Neural progenitor cell (in vitro differentiated cells): ENCODE results near the gene KIAA1958. TPM values are rescaled to one million over a fixed set of nuclear protein-coding genes. Genes with fewer than 3 reads are reported as not detected.

Experiments used
- DNase-seq: peaks from one replicate; pipeline ENCODE4 v3.0.0-alpha.2; 2016; ENCODE audit warnings: low spot score
- H2AFZ ChIP-seq: fragments of 200-600 bp; sonication (generic); replicated peaks from 2 replicates; pipeline ENCODE4 v1.6.1; 2016; ENCODE audit warnings: antibody characterized with exemption
- H3F3A ChIP-seq: fragments of 200-600 bp; sonication (generic); 2 replicates; pipeline ENCODE4 v1.6.1; 2016; ENCODE audit warnings: antibody characterized with exemption, low read depth
- H3K27ac ChIP-seq: fragments of 200-600 bp; sonication (generic); 2 replicates; pipeline ENCODE4 v1.5.1; 2016; ENCODE audit warnings: mild to moderate bottlenecking
- H3K27me3 ChIP-seq: fragments of 200-600 bp; sonication (generic); 2 replicates; pipeline ENCODE4 v1.6.1; 2016; ENCODE audit warnings: mild to moderate bottlenecking, moderate library complexity
- H3K36me3 ChIP-seq: fragments of 200-600 bp; sonication (generic); 2 replicates; pipeline ENCODE4 v1.5.1; 2016
- H3K4me1 ChIP-seq: fragments of 200-600 bp; sonication (generic); 2 replicates; pipeline ENCODE4 v1.6.1; 2016; ENCODE audit warnings: mixed run types
- H3K4me2 ChIP-seq: fragments of 200-600 bp; sonication (generic); 2 replicates; pipeline ENCODE4 v1.6.1; 2016
- H3K4me3 ChIP-seq: fragments of 200-600 bp; sonication (generic); 2 replicates; pipeline ENCODE4 v1.5.1; 2016
- H3K79me2 ChIP-seq: fragments of 200-600 bp; sonication (generic); 2 replicates; pipeline ENCODE4 v1.6.1; 2016; ENCODE audit warnings: low read depth
- H3K9ac ChIP-seq: fragments of 200-600 bp; sonication (generic); 2 replicates; pipeline ENCODE4 v1.6.1; 2016
- H3K9me3 ChIP-seq: fragments of 200-600 bp; sonication (generic); 2 replicates; pipeline ENCODE4 v1.5.1; 2016; ENCODE audit warnings: low read depth
- H4K20me1 ChIP-seq: fragments of 200-600 bp; sonication (generic); 2 replicates; pipeline ENCODE4 v1.6.1; 2016; ENCODE audit warnings: low read depth
- H3K27ac Mint-ChIP-seq: 3 replicates; pipeline ENCODE4 v1.8.0; 2021; ENCODE audit warnings: mixed read lengths
- H3K27me3 Mint-ChIP-seq: 2 replicates; pipeline ENCODE4 v1.8.0; 2022; ENCODE audit warnings: low read depth, mild to moderate bottlenecking, inconsistent platforms, moderate library complexity, mixed read lengths; ENCODE audit not compliant: insufficient read depth
- H3K36me3 Mint-ChIP-seq: 3 replicates; pipeline ENCODE4 v1.8.0; 2021; ENCODE audit warnings: mixed read lengths
- H3K4me1 Mint-ChIP-seq: 3 replicates; pipeline ENCODE4 v1.8.0; 2021; ENCODE audit warnings: mixed read lengths
- H3K4me3 Mint-ChIP-seq: 3 replicates; pipeline ENCODE4 v1.8.0; 2021; ENCODE audit warnings: mild to moderate bottlenecking, moderate library complexity, mixed read lengths
- H3K9me3 Mint-ChIP-seq: 3 replicates; pipeline ENCODE4 v1.8.0; 2020; ENCODE audit warnings: mixed read lengths
- CTCF ChIP-seq: fragments of 200-600 bp; sonication (generic); IDR thresholded peaks from 2 replicates; pipeline ENCODE4 v1.5.1; 2017; ENCODE audit warnings: antibody characterized with exemption, mild to moderate bottlenecking
- EZH2 ChIP-seq: fragments of 200-600 bp; sonication (generic); IDR thresholded peaks from 2 replicates; pipeline ENCODE4 v1.6.1; 2017; ENCODE audit warnings: antibody characterized with exemption, mild to moderate bottlenecking, moderate library complexity
- EZH2phosphoT487 ChIP-seq: fragments of 200-600 bp; sonication (generic); IDR thresholded peaks from 2 replicates; pipeline ENCODE4 v1.6.1; 2017; ENCODE audit warnings: antibody characterized with exemption
- total RNA-seq: library from RNA; depleted of rRNA; stranded (reverse); fragments of >200 nt; gene quantifications from 2 replicates; pipeline ENCODE4 v1.2.3, GENCODE V29; 2015; ENCODE audit warnings: low replicate concordance

The KIAA1958 gene
- total RNA-seq, 1 donor from 2014 or later: 31.4 TPM

DNA sequence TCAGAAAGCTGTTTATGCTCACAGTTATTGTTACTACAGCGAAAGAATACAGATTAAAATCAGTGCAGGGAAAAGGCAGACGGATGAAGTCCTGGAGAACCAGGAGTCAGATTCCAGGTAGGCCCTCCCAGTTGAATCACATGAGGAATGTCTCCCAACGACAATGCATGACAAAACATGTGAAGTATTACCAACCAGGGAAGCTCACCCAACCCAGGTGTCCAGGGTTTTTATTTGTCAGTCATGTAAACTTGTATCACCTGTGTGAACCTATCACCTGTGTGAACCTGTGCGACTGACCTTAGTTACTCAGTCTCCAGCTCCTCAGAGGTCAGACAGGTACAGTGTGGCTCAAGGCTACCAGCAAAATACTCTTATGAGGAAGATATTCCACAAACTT is 63.9 kb downstream of the KIAA1958 start:
- no peak overlapping the region for H3K4me3 Mint-ChIP-seq
- H3K27ac ChIP-seq: no peak overlapping the region
- H3K4me2 ChIP-seq: peak overlapping the region; percentile 30

GRCh38 chr9:112551641-112552040 is 65.0 kb downstream of the KIAA1958 start:
- Histone ChIP-seq H3K79me2 (peaks cover 96% of the 10 kb centered on the region), H3K4me1 (peaks cover 55% of the 10 kb centered on the region), H3K4me2 (peak overlapping the region; percentile 30), H3K9ac (no peak overlapping the region), H4K20me1 (peaks cover 93% of the 10 kb centered on the region), H3F3A (peaks cover 31% of the 10 kb centered on the region), H3K9me3 (no peaks in the 10 kb centered on the region), H3K27ac (no peak overlapping the region), H2AFZ (no peak overlapping the region), H3K36me3 (no peaks in the 10 kb centered on the region), H3K27me3 (no peaks in the 10 kb centered on the region), H3K4me3 (no peak overlapping the region)
- Mint-ChIP-seq H3K27ac (no peak overlapping the region), H3K4me1 (peaks cover 25% of the 10 kb centered on the region), H3K36me3 (peaks cover 33% of the 10 kb centered on the region), H3K4me3 (no peak overlapping the region), H3K9me3 (peaks cover 12% of the 10 kb centered on the region), H3K27me3 (peaks cover 7% of the 10 kb centered on the region)
- DNase-seq: peak; percentile 54
- no peak for TF ChIP-seq EZH2phosphoT487
- TF ChIP-seq CTCF: no peak

More for the DNA sequence above, 63.9 kb downstream of the KIAA1958 start:
- Histone ChIP-seq H2AFZ (no peak overlapping the region), H3K36me3 (no peaks in the 10 kb centered on the region), H4K20me1 (peaks cover 83% of the 10 kb centered on the region), H3K9ac (no peak overlapping the region), H3F3A (peaks cover 31% of the 10 kb centered on the region), H3K79me2 (peaks cover 97% of the 10 kb centered on the region), H3K4me1 (peaks cover 52% of the 10 kb centered on the region), H3K9me3 (no peaks in the 10 kb centered on the region), H3K27me3 (no peaks in the 10 kb centered on the region), H3K4me3 (no peak overlapping the region)
- no peak for DNase-seq
- Mint-ChIP-seq H3K36me3 (peaks cover 34% of the 10 kb centered on the region), H3K4me1 (peaks cover 28% of the 10 kb centered on the region), H3K27ac (peak overlapping the region; percentile 40), H3K27me3 (peaks cover 6% of the 10 kb centered on the region), H3K9me3 (peaks cover 18% of the 10 kb centered on the region)
- TF ChIP-seq EZH2: no peak
- TF ChIP-seq CTCF: no peak
- no peak for TF ChIP-seq EZH2phosphoT487

DNA sequence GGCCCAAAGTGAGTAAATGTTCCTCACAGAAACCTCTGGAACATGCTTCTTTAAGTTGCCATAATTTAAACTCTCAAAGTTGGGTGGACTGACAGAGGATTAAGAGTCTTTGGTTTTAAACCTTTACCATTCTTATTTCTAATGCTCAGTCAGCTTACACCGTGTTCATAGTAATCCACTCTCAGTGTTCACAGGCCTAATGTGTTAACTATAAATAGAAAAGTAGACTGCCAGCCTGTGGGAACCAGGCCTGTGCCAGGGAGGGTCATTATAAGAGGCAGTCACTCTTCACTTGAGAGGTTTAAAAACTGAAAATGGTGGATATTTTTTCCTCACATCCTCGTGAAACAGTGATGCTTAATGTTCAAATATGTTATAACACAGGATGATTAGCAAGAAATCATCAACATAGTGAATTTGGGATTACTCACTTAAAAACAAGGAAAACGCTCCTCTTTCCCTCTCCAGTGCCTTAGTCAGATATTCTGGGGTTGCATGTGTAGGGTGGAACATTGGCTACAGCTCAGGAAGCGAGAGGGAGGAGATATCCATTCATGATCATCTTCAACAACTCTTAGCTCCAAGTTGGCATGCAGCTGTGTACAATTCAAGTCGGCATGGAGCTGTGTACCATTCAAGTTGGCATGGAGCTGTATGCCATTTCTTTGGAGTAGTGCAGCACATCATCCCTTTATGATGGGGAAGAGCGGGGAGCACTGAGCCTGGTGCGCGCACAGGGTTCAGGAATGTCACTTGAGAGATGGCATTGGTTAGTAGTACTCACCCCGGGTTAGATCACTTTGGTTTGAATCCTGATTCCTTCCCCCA is 65.8 kb downstream of the KIAA1958 start:
- H3K9ac ChIP-seq: no peak overlapping the region

More for the DNA sequence above, 65.8 kb downstream of the KIAA1958 start:
- H3K27ac Mint-ChIP-seq: no peak overlapping the region
- TF ChIP-seq EZH2phosphoT487: no peak
- no peak for TF ChIP-seq CTCF
- no peak for TF ChIP-seq EZH2
- Histone ChIP-seq H3F3A (peaks cover 28% of the 10 kb centered on the region), H3K9me3 (no peaks in the 10 kb centered on the region), H3K27ac (no peak overlapping the region), H3K27me3 (no peaks in the 10 kb centered on the region), H3K79me2 (peaks cover 97% of the 10 kb centered on the region), H3K36me3 (no peaks in the 10 kb centered on the region), H3K4me2 (peak overlapping the region; percentile 30), H4K20me1 (peaks cover 93% of the 10 kb centered on the region), H2AFZ (no peak overlapping the region), H3K4me3 (no peak overlapping the region), H3K4me1 (peaks cover 60% of the 10 kb centered on the region)
- peaks cover 23% of the 10 kb centered on the region for H3K4me1 Mint-ChIP-seq
- H3K27me3 Mint-ChIP-seq: peaks cover 7% of the 10 kb centered on the region
- peaks cover 32% of the 10 kb centered on the region for H3K36me3 Mint-ChIP-seq
- peaks cover 8% of the 10 kb centered on the region for H3K9me3 Mint-ChIP-seq
- no peak for DNase-seq
- no peak overlapping the region for H3K4me3 Mint-ChIP-seq
